ENCODE data around the gene SLC24A3. TPM values are rescaled to one million over a fixed set of nuclear protein-coding genes. Genes with fewer than 3 reads are reported as not detected.

The SLC24A3 gene
- total RNA-seq, 1 experiment from 2014 or later = not detected

DNA sequence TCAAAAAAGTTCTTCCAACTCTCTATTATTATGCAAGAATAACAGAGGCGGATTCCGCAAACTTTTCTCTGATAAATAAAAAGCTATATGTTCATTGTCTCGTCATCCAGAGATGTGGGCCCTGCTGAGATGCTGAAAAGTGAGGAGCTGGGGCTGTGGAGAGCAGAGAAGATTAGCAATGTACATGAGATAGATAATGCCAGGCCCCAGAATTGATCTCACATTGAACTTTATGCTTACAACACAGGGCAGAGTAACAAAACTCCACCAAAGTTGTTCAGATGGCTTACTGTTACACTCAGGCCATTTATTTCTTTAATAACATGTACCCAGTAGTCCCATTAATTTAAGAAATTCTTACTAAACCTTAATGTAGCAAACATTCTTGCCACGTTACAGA lies 512.9 kb downstream of the SLC24A3 start:
- in situ Hi-C loops (cut with HindIII; ENCODE audit: low sequenced_read_pairs) = no loop called here

GRCh38 chr20:19725814-19726525 lies 513.5 kb downstream of the SLC24A3 start:
- in situ Hi-C loops (cut with HindIII; ENCODE audit: low sequenced_read_pairs) = no loop called here
- DNase-seq (ENCODE audit: low spot score) = no peak

More for the DNA sequence above, 512.9 kb downstream of the SLC24A3 start:
- DNase-seq (ENCODE audit: low spot score) = no peak

GRCh38 chr20:19727251-19727847 lies 514.9 kb downstream of the SLC24A3 start:
- no peak for DNase-seq (ENCODE audit: low spot score)
- in situ Hi-C loops (cut with HindIII; ENCODE audit: low sequenced_read_pairs) = no loop called here

GRCh38 chr20:19729672-19730071 lies 517.2 kb downstream of the SLC24A3 start:
- in situ Hi-C loops (cut with HindIII; ENCODE audit: low sequenced_read_pairs) = no loop called here
- DNase-seq (ENCODE audit: low spot score) = no peak

- DNase-seq (ENCODE audit: low spot score) = no peak
- in situ Hi-C loops (cut with HindIII; ENCODE audit: low sequenced_read_pairs) = no loop called here
Measured at GRCh38 chr20:19730706-19731105, 518.3 kb downstream of the SLC24A3 start.

- in situ Hi-C loops (cut with HindIII; ENCODE audit: low sequenced_read_pairs) = no loop called here
Measured at GRCh38 chr20:19734811-19735210, 522.4 kb downstream of the SLC24A3 start.

DNA sequence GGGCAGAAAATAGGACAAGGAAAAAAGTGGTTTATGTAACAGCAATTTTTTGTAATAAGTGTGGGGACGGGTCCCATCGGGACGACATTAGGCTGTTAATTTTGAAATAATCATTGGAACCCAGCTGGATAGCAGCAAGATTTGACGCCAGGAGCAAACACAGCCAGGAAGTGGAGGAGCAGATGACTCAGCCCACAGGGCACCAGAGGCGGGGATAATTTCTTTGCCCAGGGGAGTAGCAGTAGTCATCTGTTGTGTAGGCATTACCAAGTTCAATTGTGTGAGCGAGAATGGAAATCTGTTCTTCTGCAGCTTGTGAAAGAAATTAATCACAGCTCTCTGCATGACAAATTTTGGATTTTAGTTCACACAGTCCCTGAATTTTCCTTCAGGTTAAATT lies 523.0 kb downstream of the SLC24A3 start:
- no peak for DNase-seq (ENCODE audit: low spot score)
- in situ Hi-C loops (cut with HindIII; ENCODE audit: low sequenced_read_pairs) = no loop called here

More at GRCh38 chr20:19734811-19735210, 522.4 kb downstream of the SLC24A3 start:
- DNase-seq (ENCODE audit: low spot score) = no peak

- DNase-seq (ENCODE audit: low spot score) = no peak
- in situ Hi-C loops (cut with HindIII; ENCODE audit: low sequenced_read_pairs) = no loop called here
Measured at GRCh38 chr20:19737025-19737424, 524.6 kb downstream of the SLC24A3 start.

DNA sequence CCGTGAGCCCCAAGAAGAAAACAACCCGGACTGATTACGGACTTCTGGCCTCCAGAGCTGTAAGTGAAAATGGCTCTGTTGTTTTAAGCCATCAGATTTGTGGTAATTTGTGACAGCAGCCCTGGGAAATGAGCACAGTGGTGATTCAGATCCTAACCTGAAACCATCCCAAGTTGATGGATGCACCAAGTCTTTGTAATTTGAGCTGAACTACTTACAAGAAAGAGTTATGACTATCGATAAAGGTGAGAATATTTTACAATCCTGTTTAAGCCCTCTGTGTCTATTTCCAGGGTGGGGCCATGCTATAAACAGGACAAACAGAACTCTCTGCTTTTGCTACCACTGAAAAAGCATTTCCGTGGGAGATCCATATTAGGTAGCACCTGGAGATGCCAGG lies 526.5 kb downstream of the SLC24A3 start:
- in situ Hi-C loops (cut with HindIII; ENCODE audit: low sequenced_read_pairs) = no loop called here
- no peak for DNase-seq (ENCODE audit: low spot score)

DNA sequence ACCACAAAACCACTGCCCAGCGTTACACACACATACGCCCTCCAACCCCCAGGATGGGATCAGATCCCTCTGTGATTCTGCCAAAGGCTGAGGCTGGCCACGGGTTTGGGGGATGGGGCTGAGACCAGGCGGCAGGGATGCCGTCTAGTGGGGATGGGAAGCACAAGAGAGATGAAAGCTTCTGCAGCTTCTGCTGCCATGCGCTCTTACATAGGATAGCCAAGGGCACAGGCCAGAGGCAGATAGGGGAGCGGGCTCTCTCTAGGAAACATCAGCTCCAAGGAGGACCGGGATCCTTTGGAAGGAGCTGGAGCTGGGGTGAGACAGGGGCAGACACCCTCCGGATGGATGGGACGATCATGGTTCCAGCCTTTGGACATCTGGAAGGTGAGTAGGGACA lies 526.9 kb downstream of the SLC24A3 start:
- in situ Hi-C loops (cut with HindIII; ENCODE audit: low sequenced_read_pairs) = no loop called here

GRCh38 chr20:19740512-19740911 lies 528.1 kb downstream of the SLC24A3 start:
- in situ Hi-C loops (cut with HindIII; ENCODE audit: low sequenced_read_pairs) = no loop called here
- DNase-seq (ENCODE audit: low spot score) = no peak

More for the DNA sequence above, 526.9 kb downstream of the SLC24A3 start:
- DNase-seq (ENCODE audit: low spot score) = no peak

GRCh38 chr20:19741924-19742323 lies 529.5 kb downstream of the SLC24A3 start:
- DNase-seq (ENCODE audit: low spot score) = no peak
- in situ Hi-C loops (cut with HindIII; ENCODE audit: low sequenced_read_pairs) = no loop called here

DNA sequence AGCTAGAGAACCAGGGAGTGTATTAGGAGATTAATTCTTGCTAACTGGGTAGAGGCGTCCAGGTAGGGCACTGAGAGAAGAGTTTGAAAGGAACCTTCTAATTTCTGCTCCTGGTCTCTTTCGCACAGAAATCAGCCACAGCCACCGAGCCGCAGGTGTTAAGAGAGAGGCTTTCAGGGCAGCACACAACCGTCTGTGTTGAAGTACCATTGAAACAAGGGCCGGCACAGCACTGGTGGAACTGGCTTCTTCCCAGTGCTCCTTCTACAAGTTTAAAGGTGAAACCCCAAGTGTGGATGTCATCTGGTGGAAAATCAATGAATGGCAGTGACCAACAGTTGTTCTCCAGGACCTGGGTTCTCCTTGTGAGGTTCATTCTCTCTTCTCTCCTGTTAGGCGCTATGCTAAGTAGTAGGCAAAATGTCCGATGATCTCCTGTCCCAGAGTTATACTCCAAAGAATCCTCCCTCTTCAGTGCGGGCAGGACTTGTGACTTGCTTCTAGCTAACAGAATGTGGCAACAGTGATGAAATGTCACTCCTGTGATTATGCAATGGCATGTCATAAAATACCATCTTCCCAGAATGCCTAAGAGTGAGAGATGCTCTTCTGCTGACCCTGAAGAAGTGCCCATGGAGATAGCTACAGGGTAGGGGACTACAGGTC lies 530.7 kb downstream of the SLC24A3 start:
- DNase-seq (ENCODE audit: low spot score) = no peak
- in situ Hi-C loops (cut with HindIII; ENCODE audit: low sequenced_read_pairs) = no loop called here

- no peak for DNase-seq (ENCODE audit: low spot score)
- in situ Hi-C loops (cut with HindIII; ENCODE audit: low sequenced_read_pairs) = no loop called here
Measured at GRCh38 chr20:19743640-19743995, 531.2 kb downstream of the SLC24A3 start.

DNA sequence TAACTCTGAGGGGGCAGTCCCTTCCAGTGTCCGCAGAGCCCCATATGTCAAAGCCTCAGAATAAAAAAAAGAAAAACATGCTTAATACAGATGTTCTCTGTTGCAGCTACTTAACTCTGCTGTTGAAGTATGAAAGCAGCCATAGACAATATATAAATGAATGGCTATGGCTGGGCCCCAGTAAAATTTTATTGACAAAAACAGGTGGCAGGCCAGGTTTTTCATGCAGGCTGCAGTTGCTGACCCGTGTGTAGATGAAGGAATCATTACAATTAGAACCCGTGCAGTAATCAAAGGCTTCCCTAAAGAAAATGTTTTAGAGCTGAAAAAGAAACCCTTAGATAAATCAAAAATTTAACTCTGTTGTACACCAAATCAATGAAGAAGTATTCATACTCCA lies 532.7 kb downstream of the SLC24A3 start:
- in situ Hi-C loops (cut with HindIII; ENCODE audit: low sequenced_read_pairs) = no loop called here
- no peak for DNase-seq (ENCODE audit: low spot score)

- DNase-seq (ENCODE audit: low spot score) = no peak
- in situ Hi-C loops (cut with HindIII; ENCODE audit: low sequenced_read_pairs) = no loop called here
Measured at GRCh38 chr20:19745584-19745983, 533.1 kb downstream of the SLC24A3 start.

- in situ Hi-C loops (cut with HindIII; ENCODE audit: low sequenced_read_pairs) = no loop called here
- DNase-seq (ENCODE audit: low spot score) = no peak
Measured at GRCh38 chr20:19746396-19746795, 534.0 kb downstream of the SLC24A3 start.

- no peak for DNase-seq (ENCODE audit: low spot score)
- in situ Hi-C loops (cut with HindIII; ENCODE audit: low sequenced_read_pairs) = no loop called here
Measured at GRCh38 chr20:19747903-19748302, 535.5 kb downstream of the SLC24A3 start.

- in situ Hi-C loops (cut with HindIII; ENCODE audit: low sequenced_read_pairs) = no loop called here
Measured at GRCh38 chr20:19748681-19749080, 536.2 kb downstream of the SLC24A3 start.

GRCh38 chr20:19749618-19750071 lies 537.2 kb downstream of the SLC24A3 start:
- in situ Hi-C loops (cut with HindIII; ENCODE audit: low sequenced_read_pairs) = no loop called here
- no peak for DNase-seq (ENCODE audit: low spot score)

More at GRCh38 chr20:19748681-19749080, 536.2 kb downstream of the SLC24A3 start:
- DNase-seq (ENCODE audit: low spot score) = no peak

Measured in G401 (cell line).